HG02642 (cell line): Measurements from ENCODE around the gene NRG3.

ENCODE experiments used
- ATAC-seq: cut with Tn5 transposase; IDR thresholded peaks from one replicate; pipeline ENCODE4 v1.9.1; 2021; ENCODE audit warnings: mild to moderate bottlenecking; ENCODE audit not compliant: unreplicated experiment, poor library complexity

NRG3 gene

GRCh38 chr10:83007510-83007909 is 1132.5 kb downstream of the NRG3 start:
- ATAC-seq = no peak

DNA sequence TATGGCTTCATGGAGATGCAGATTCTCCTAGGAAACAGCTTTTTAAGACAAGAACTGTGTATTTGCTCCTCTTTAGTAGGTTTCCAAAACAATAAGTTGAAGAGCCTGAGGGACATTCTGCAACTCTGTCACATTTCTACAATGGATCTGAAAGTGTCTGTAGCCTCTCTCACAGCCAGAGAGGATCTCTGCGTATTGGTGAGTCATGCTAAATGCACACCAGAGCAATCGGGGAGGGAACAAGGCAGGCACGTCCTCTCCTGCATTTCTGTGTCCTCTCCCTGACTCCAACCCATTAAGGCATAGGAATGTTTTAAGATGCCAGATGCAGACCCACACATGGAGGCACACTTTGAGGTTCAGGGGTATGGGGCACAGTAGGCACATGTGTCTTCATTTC is 1137.9 kb downstream of the NRG3 start:
- ATAC-seq = no peak

DNA sequence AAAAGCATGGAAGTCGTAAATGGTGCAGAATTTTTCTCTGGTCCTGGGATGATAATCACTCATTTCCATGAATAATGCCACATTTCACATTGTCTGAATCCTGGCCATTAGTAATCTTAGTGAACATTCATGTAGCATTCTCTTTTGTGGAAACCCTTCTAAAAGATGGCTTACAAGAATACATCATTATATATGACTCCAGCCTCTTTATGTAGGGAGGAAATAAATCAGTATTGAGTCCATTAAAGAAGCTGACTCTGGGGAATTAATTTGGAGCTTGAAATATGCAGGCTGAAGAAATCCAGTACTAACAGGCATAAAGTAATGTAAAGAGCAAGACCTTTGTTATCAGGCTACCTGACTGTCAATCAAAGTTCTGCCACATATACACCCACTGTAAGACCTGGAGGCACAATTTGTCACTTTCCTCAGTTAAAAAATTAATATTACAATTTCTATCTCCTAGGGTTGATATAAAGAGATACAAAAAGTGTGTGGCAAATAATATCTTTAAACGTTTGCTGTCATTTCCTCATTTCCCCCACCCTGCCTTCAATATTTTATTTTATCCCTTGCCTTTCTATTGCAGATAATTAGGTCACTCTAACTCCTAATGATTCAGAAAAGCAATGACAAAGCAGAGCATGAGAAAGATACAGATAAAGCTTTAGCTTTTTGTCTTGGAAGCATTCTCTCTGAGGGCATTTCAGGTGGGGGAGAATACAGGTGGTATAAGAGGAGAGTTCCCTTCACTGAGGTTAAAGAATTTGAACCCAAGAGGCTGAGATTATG is 1142.3 kb downstream of the NRG3 start:
- no peak for ATAC-seq

DNA sequence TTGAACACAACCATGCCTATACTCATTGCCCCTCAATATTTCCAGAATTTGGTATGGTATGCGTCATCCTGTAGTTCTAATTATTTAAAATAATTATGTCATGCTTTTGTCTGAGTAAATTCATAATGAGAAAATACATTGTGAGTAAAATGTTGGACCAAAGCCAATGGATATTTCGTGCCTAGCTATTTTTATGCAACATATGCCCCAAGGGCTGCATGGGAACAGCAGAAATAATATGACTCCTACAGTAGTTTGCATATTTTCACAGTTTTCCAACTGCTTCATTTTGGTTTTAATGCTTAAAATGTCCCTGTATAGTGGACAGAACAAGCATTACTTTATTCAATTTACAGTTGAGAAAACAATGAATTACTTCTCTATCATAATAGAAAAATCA is 1148.7 kb downstream of the NRG3 start:
- no peak for ATAC-seq
